HG02623 (cell line): ENCODE data around the gene CST8.

Source experiments
- ATAC-seq: cut with Tn5 transposase; IDR thresholded peaks from one replicate; pipeline ENCODE4 v1.9.1; 2021; ENCODE audit warnings: moderate library complexity; ENCODE audit not compliant: unreplicated experiment

Gene CST8

GRCh38 chr20:23519556-23519955 is 28.6 kb downstream of the CST8 start:
- ATAC-seq: no peak

- ATAC-seq: no peak
These were observed 29.3 kb downstream of the CST8 start for GRCh38 chr20:23520185-23520584.

GRCh38 chr20:23524146-23524545 is 33.2 kb downstream of the CST8 start:
- ATAC-seq: no peak

GRCh38 chr20:23526850-23527249 is 35.9 kb downstream of the CST8 start:
- ATAC-seq: no peak

- no peak for ATAC-seq
These were observed 38.0 kb downstream of the CST8 start for GRCh38 chr20:23528867-23529431.

- no peak for ATAC-seq
These were observed 40.1 kb downstream of the CST8 start for GRCh38 chr20:23530937-23531567.

- no peak for ATAC-seq
These were observed 41.6 kb downstream of the CST8 start for GRCh38 chr20:23532533-23532932.

GRCh38 chr20:23533161-23533560 is 42.2 kb downstream of the CST8 start:
- no peak for ATAC-seq

- no peak for ATAC-seq
These were observed 44.1 kb downstream of the CST8 start for GRCh38 chr20:23534801-23535593.

- no peak for ATAC-seq
These were observed 45.5 kb downstream of the CST8 start for GRCh38 chr20:23536328-23536974.

- ATAC-seq: no peak
These were observed 46.1 kb downstream of the CST8 start for GRCh38 chr20:23537030-23537429.

- ATAC-seq: no peak
These were observed 49.7 kb downstream of the CST8 start for GRCh38 chr20:23540624-23541023.

- ATAC-seq: no peak
These were observed 50.4 kb downstream of the CST8 start for GRCh38 chr20:23541330-23541729.

- no peak for ATAC-seq
These were observed 50.9 kb downstream of the CST8 start for GRCh38 chr20:23541776-23542175.

- no peak for ATAC-seq
These were observed 51.9 kb downstream of the CST8 start for GRCh38 chr20:23542801-23543200.

GRCh38 chr20:23544133-23544532 is 53.2 kb downstream of the CST8 start:
- no peak for ATAC-seq
